Measurements from ENCODE around the gene SUCLG2.

Gene SUCLG2, protein sequence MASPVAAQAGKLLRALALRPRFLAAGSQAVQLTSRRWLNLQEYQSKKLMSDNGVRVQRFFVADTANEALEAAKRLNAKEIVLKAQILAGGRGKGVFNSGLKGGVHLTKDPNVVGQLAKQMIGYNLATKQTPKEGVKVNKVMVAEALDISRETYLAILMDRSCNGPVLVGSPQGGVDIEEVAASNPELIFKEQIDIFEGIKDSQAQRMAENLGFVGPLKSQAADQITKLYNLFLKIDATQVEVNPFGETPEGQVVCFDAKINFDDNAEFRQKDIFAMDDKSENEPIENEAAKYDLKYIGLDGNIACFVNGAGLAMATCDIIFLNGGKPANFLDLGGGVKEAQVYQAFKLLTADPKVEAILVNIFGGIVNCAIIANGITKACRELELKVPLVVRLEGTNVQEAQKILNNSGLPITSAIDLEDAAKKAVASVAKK

DNA sequence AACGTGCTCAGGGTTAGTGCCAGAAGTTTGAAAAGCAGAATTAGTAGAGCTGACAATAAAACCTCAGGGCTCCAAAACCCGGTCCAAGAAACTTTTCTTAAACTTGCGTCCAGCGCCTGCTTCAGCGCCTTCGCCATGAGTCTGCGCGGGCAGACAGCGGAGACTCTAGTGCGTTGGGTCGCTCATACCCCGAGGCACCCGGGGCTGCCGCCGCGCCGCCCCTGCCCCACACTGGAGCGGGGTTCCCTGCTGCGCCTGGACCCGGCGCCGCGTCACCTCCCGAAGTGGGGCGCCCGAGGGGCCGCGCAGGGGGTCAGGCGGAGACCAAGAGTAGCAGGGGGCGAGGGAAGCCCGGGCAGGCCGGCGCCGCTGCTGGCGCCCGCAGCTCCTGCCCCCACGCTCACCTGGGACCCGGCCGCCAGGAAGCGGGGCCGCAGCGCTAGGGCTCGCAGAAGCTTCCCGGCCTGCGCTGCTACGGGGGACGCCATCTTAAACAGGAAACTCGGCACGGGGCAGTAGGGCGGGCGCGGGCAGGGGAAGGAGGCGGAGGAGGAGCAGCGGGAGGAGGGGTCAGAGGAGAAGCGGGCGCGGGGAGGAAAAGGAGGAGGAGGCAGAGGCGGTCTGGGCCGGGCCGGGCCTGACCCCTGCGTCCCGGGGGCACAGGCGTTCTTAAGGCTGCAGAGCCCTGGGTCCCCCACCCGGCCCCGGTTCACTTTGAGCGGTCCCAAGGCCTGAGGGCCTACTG, at the start of gene SUCLG2:
Gene SUCLG2, minus strand, starts transcription at position 514 of the 745 bp plus-strand sequence. Its CDS starts 26 bp downstream, at position 488.
- DNase-seq, result peak; percentile 24

DNA sequence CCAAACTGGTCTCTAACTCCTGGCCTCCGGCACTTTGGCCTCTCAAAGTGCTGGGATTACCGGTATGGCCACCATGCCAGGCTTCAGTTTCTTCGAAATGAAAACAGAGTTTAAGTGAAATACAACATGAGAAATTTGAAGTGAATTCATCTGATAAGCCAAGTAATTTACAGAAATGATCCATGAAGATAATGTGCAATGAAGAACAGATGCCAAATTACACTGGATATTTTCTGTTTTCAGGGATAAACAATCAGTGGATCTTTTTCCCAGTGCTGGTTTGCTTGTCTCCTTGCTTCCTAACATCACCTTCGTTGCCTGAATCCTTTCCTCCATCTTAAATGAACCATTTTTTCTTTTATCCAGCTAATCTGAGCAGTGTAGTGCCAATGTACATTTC, 46.2 kb upstream of the SUCLG2 start:
- no peak for DNase-seq

DNA sequence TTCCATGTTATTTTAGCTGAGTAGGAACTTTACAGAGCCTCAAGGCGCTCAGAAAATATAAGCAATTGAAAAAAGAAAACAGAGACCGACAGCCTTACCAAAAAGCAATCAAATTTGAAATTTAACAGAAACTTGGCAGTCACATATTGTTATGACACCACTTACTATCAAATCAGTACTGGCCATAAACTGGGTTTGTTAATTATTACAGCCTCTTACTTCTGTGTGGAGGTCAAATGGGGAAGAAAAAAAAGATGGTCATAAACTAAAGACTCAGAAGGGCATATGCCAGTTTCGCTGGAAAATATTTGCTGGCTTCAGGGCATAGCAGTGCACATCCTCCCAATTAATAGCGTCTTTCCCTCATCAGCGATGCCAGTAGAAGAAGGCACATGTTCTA, 45.5 kb upstream of the SUCLG2 start:
- no peak for DNase-seq

DNA sequence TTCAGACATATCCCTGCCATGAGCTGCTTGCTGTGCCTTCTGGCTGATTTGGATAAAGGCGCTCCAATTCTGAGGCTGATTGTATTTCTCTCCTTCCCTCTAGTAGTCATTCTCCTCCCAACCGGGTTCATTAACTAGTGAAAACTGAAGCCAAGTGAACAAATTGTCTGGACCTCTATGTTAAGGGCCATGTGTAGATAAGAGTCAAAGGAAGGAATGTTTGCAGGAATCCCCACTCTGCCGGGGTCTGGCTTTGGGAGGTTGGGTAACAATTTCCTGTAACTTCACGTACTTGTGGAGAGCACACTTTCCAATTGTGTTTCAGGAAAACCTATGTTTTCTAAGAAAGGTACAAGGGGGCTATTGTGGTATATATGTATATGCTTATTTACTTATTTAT, 38.2 kb upstream of the SUCLG2 start:
- DNase-seq, result no peak

DNA sequence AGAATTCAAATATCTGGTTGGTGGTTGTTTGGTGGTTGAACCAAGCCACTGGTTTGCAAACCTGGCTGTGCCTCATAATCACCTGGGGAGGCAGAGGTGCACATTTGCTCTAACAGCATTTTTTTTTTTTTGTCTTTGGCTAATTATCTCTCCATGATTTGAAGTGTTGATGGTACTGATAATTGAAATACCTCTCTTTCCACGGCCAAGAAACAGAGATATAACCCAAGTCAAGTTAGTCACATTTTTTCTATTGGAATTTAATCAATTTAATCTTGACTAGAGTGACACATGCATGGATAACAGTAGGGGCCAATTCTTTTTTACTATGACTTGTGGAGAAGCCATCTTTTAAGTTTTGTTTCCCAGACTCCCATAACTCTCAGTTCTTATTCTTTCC, 37.5 kb upstream of the SUCLG2 start:
- no peak for DNase-seq

DNA sequence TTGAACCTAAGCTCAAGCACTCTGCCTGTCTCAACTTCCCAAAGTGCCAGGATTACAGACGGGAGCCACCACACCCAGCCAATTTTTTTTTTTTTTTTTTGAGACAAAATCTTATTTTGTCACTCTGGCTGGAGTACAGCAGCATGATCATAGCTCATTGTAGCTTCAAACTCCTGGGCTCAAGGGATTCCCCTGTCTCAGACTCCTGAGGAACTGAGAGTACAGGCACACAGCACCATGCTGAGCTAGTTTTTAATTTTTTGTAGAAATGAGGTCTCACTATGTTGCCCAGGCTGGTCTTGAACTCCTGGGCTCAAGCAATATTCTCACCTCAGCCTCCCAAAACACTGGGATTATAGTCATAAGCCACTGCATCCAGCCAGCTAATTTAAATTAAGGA, 36.8 kb upstream of the SUCLG2 start:
- no peak for DNase-seq

DNA sequence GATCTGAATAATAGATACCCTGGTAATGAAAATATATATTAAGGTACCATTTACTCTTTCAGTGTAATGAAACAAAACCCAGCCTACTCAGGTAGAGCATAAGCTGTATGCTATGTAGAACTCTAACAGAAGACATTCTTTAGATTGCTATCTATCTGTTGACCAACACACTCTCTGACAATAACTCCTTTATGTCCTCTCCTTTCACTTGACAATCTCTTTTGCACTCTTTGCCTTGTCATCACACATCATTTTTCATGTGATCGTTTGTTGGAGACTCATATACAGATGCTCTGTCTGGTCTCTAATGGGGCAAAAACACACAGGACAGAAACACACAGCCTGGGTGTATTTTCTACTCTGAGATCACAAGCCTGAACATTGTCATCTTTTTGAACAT, 35.4 kb upstream of the SUCLG2 start:
- no peak for DNase-seq

DNA sequence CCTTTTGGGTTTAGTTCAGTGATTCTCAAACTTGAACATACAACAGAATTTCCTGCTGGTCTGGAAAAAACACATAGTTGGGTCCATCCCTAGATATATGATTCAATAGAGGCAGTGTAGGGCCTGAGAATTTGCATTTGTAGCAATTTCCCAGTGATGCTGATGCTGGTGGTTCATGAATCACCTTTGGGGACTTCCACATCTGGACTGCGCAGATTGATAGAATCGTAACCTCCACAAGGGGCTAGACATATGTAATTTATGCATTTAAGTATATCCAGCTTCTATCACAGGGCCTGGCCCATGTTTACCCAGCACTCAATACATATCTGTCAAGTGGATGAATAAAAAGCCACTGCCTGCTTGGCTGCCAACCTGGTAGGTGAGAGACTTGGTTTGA, 33.8 kb upstream of the SUCLG2 start:
- DNase-seq, result no peak

DNA sequence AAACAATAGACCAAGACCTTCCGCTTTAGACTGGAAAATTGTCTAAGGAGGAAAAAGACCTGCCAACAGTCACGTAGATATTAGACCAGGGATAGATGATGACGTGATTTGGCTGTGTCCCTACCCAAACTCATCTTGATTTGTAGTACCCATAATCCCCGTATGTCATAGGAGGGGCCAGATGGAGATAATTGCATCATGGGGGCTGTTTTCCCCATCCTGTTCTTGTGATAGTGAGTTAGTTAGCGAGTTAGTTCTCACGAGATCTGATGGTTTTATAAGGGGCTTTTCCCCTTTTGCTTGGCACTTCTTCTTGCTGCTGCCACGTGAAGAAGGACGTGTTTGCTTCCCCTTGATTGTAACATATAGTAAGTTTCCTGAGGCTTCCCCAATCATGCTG, 31.7 kb upstream of the SUCLG2 start:
- DNase-seq, result no peak

DNA sequence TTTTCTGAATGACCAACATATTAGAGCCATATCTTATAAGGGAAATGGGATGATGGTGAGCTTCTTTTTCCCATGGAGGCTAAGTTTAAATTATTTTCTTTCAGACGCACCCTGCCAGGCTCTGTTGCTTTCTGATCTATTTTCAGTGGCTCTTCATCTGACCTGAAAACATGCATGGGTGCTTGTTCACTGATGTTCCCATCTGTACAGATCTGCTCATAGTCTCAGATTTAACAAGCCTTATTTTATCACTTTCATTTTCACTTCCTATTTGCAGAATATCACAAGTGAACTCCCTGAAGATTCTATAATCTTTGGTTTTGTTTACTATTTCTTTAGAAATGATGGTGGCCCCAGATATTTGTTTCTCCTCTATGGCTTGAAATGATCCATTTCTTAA, 31.1 kb upstream of the SUCLG2 start:
- DNase-seq, result no peak

DNA sequence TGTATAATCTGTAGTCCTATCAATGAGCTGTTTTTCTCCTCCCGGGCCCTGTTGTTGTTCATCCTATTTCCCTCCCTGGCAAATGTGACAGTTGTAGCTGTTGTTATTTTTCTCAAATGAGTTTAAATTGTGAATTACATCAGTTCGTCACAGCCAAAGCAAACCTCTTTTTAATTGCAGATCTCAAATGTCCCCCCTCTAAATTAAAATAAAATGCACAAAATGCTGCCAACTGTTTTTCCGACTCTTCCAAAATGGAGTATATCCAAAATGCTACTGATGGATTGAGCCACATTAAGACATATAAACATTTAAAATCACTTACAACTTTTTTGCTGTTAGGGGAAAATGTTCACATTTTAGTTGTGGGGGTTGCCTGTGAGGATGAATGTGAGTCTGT, 29.8 kb upstream of the SUCLG2 start:
- DNase-seq, result no peak

DNA sequence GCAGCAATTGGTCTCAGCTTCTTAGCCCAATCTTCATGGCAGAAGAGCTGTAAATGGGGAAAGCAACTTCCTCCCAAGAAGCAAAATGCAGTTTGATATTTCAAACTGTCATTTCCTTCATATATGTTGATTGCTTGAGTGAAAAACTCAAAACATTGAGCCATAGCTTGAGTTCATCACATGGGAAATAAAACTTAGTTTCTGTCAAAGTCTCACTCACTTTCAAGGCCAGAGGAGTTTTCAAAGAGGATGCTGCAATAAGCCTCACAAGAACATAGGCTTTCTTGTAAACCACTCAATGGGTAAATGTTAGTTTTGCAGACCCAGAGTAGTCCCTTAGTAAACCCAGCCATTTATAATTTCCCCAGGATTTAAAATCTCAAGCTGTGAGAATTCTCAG, 29.1 kb upstream of the SUCLG2 start:
- DNase-seq, result no peak

DNA sequence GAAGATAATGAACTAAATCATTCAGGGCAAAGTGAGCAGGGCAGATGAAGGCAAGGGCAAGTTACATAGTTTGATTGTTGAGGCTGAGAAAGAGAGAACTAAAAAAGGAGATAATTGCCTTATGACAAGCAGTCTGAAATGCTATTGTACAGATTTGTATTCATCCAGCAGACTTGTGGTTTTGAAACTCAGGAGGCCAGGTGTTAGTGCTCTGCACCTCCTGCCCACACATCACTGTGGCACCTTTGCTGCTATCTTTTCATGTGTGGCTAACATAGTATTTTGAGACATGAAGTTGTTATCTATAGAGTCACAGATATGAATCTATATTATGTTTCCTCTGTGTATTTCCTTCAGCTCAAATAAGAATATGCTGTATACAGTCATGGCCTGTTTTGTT, 24.3 kb upstream of the SUCLG2 start:
- no peak for DNase-seq

DNA sequence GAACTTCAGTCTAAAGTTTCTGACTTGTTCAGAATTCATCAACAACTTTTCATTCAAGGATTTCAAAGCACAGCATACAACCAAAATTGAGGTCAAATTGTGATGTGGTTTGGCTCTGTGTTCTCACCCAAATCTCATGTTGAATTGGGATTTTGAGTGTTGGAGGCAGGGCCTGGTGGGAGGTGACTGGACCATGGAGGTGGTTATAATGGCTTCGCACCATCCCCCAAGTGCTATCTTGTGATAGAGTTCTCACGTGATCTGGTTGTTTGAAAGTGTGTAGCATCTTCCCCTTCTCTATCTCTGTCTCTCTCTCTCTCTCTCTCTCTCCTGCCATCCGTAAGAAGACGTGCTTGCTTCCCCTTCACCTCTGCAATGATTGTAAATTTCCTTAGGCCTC, 19.6 kb upstream of the SUCLG2 start:
- DNase-seq, result no peak

DNA sequence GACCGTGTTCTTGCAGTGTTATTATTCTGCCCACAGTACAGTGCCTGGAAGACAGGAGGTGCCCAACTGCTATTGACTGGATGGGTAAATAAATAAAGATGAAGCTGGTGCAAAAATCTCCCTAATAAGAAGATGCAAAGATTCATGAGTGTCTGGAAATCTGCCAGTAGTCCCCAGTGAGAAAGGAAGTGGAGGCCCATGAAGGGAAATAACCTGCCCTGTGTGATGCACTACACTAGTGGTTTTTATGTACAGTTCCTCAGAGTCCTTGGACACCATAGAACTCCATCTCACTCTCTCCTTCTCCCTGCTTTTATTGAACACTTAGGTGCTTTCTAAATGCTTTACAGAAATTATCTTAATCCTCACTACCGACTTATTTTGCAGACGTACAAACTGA, 8.3 kb upstream of the SUCLG2 start:
- no peak for DNase-seq

DNA sequence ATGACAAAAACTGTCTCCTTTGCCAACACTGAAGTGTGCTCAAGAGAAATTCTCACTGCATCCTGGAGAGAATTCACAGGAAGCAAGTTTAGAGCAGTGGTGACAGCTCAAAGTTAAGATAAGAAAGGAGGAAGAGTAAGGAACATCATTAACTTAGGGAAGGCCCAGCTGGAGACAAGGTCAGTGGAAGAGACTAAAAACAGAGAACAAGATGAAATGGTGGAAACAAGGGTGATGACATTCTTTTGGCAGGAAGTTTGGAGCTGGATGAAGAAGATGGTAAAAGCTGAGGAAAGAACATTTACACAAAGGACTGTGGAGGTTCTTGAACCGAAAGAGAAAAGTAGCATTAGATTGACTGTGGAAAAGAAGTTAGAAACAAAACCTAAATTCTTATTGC, 6.7 kb upstream of the SUCLG2 start:
- DNase-seq, result no peak

DNA sequence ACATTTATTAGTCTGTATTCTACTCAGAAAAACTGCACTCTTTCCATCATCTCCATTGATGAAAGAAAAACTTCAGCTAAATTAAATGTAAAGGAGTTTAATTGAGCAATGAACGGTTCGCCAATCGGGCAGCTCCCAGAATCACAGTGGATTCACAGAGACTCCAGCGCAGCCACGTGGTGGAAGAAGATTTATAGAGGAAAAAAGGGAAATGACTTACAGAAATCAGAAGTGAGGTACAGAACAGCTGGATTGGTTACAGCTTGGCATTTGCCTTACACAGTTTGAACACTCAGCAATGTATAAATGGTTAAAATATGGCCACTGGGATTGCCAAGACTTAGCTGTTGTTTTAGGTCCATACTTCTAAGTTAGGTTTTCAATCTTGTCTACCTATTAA, 2.8 kb upstream of the SUCLG2 start:
- no peak for DNase-seq

DNA sequence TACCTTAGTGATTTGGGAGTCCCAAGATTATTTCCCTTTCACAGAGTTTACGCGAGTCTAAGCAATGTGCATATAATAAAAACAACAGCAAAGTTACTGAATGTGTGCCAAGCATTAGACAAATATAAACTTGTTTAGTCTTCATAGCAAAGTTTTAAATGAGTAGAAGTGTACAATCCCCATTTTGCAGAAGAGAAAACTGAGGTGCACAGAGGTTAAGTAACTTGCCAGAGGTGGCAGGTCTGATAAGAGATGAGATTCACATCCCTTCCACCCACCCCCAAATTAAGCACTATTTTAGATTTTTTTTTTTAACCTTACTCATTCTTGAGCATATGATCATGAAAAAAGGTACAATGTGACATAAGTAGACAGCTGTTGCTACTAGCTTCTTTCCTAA, 2.2 kb upstream of the SUCLG2 start:
- no peak for DNase-seq

DNA sequence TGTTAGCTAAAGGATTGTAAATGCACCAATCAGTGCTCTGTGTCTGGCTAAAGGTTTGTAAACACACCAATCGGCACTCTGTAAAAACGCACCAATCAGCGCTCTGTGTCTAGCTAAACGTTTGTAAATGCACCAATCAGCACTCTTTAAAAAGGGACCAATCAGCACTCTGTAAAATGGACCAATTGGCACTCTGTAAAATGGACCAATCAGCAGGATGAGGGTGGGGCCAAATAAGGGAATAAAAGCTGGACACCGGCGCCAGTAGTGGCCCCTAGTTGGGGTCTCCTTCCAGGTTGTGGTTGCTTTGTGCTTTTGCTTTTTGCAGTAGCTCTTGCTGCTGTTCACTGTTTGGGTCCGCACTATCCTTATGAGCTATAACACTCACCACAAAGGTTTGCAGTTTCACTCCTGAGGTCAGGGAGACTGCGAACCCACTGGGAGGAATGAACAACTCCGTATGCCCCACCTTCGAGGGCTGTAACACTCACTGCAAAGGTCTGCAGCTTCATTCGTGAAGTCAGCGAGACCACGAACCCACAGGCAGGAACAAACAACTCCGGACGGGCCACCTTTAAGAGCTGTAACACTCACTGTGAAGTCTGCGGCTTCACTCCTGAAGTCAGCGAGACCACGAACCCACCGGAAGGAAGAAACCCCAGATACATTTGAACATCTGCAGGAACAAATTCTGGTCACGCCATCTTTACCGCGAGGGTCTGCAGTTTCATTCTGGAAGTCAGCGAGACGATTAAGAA, 1.1 kb upstream of the SUCLG2 start:
- DNase-seq, result no peak

DNA sequence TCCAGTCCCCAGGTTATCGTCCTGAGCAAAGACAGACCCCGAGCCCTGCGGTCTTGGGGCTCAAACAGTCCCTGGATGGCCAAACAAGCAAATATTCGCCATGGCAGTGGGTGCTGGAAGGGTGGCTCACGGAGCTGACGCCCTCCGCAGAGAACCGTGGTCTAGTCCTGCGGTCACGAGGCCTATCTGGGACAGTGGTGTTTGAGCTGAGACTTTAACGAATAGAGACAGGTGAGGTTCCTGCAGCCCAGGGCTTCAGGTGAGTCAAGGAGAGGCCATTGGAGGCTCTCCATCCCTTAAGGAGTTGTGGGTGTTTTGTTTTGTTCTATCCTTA, 399 bp upstream of the SUCLG2 start:
- DNase-seq, result no peak

DNA sequence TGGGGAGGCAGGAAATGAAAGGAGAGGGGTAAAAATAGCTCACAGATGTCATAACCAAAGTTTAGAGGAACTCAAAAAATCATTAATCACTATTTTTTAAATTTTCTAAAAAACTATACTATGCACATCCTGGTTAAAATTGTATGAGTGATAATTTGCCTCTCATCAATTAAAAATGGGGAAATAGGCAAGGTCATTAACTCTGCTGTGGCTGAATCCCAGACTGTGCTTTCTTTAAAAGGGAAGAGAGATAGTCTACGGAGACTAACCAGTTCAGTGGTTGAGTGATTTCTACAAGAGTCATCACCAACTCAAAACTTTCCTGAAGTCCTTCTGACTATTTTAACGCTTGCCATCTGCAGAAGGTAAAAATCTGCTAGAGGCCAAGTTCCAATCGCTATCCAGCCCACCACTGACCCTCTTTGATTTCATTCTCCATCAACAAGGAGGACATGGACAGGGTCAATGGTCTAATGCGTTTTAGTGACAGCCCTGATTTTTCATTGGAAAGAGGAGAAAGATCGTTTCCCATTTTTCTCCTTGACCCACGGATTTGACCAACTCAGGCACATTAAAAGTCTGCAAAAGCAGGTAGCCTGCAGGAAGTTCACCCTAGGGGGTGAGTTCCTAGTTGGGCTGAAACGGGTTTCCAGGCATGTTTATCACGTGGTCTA, 850 bp downstream of the SUCLG2 start:
- no peak for DNase-seq

DNA sequence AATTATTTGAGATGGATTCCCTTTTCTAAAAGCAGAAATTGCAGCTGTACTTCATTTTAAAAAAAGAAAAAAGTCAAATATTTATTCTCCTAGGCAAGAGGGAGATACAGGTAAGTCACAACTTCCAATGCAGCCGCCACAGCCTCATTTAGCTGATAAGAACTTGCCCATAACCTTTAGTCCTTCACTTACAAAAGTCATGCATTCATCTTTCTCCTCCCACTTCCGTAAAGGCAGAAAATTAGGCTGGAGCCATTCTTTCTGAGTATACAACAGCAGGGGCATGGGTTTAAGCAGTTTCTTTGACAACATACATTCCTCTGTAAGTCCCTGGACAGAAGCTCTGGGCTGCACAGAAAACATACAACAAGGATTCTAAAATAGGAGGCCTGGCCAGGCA, 4.3 kb downstream of the SUCLG2 start:
- no peak for DNase-seq

DNA sequence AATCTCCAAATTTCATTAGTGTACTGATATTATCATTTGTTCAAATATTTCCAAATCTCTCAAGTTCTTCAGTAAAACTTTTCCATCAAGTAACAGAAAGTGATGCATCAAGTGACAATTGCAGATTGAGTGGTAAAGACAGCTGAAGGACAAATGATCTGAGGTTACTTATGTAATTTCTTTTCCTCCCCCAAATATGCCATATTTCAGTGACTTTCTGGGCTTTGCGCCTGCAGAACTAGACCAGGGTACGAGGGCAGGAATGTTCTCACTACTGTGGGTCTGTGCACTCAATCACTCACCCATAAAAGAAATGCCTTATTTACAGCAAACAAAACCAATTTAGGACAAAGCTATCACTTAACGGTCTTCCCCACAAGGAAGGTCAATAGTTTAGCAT, 4.7 kb downstream of the SUCLG2 start:
- no peak for DNase-seq
